Astrocyte (in vitro differentiated cells and primary cell): ENCODE data around the gene STKLD1.

Experiments used
- EZH2 ChIP-seq: IDR thresholded peaks from 2 replicates; pipeline ENCODE4 v1.6.1; 2012; ENCODE audit warnings: mild to moderate bottlenecking, low read length, inconsistent platforms; ENCODE audit not compliant: insufficient read depth
- TF ChIP-seq, protein P1 (sequence below): IDR thresholded peaks from 2 replicates; pipeline ENCODE4 v1.5.1; 2011; ENCODE audit warnings: low read depth, mild to moderate bottlenecking, inconsistent platforms, low read length, moderate library complexity; ENCODE audit not compliant: insufficient read depth

DNA sequence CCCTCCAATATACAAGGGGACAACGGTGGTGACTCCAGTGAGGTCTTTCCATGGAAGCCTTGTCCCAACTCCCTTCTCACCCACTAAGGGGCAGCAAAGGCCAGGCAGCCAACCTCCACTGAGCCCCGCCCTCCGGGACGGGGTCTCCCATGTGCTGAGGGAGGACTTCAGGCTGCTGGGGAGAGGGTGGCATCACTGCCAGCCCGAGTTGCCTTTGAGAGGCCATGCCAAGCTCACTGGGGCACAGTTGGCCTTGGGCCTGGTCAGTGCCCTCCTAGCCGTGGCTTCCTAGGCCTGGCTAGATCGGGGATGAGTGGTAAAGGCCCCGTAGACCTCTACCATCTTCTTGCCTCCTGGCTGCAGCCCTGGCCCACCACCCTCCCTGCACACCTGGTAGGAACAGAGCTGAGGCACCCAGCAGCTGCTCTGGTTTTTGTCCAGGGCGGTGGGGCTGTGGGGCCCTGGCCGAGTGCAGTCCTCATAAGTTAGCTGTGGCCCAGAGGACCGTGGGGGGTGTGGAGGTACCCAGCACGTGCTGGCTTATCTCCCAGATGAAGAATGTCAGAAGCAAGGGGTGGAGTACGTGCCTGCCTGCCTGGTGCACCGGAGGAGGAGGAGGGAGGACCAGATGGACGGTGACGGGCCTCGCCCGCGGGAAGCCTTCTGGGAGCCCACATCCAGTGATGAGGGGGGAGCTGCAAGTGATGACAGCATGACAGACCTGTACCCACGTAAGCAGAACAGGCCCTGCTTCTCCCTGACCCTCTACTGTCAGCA lies 16.6 kb upstream of the STKLD1 start:
- TF ChIP-seq, protein P1, sequence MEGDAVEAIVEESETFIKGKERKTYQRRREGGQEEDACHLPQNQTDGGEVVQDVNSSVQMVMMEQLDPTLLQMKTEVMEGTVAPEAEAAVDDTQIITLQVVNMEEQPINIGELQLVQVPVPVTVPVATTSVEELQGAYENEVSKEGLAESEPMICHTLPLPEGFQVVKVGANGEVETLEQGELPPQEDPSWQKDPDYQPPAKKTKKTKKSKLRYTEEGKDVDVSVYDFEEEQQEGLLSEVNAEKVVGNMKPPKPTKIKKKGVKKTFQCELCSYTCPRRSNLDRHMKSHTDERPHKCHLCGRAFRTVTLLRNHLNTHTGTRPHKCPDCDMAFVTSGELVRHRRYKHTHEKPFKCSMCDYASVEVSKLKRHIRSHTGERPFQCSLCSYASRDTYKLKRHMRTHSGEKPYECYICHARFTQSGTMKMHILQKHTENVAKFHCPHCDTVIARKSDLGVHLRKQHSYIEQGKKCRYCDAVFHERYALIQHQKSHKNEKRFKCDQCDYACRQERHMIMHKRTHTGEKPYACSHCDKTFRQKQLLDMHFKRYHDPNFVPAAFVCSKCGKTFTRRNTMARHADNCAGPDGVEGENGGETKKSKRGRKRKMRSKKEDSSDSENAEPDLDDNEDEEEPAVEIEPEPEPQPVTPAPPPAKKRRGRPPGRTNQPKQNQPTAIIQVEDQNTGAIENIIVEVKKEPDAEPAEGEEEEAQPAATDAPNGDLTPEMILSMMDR: no peak
- TF ChIP-seq EZH2: no peak
